CD8-positive, alpha-beta memory T cell (primary cell): ENCODE data around the gene PRSS50. TPM values are rescaled to one million over a fixed set of nuclear protein-coding genes. Genes with fewer than 3 reads are reported as not detected.

Source experiments
- CTCF ChIA-PET: fragments of 350-600 bp; sonication (Branson Sonifier 250); formaldehyde crosslinking; loops from one replicate; lab custom pipeline; 2021; ENCODE audit warnings: antibody characterized with exemption; lab: Charles Lee
- POLR2A ChIA-PET: fragments of 350-600 bp; sonication (Branson Sonifier 250); formaldehyde crosslinking; loops from one replicate; lab custom pipeline; 2021; ENCODE audit warnings: antibody characterized with exemption; lab: Charles Lee
- DNase-seq, 5 donors: peaks; one replicate each; pipeline versions ENCODE4 v3.0.0 to v3.0.0-alpha.2; 2020 to 2022; ENCODE audit warnings: mixed read lengths in 1 of 5
- H3K27ac ChIP-seq: one replicate; pipeline ENCODE4 v1.7.0; 2013; ENCODE audit warnings: low read depth, mild to moderate bottlenecking, low read length, moderate library complexity
- H3K27me3 ChIP-seq: 2 replicates; pipeline ENCODE4 v1.7.0; 2013; ENCODE audit warnings: low read length, mild to moderate bottlenecking; ENCODE audit not compliant: insufficient read depth, poor library complexity, severe bottlenecking
- H3K36me3 ChIP-seq: 2 replicates; pipeline ENCODE4 v1.7.0; 2013; ENCODE audit warnings: mild to moderate bottlenecking, low read length, moderate library complexity; ENCODE audit not compliant: insufficient read depth
- H3K4me1 ChIP-seq: 2 replicates; pipeline ENCODE4 v1.7.0; 2013; ENCODE audit warnings: mild to moderate bottlenecking, low read length, moderate library complexity; ENCODE audit not compliant: insufficient read depth
- H3K4me3 ChIP-seq: 2 replicates; pipeline ENCODE4 v1.7.0; 2013; ENCODE audit warnings: mild to moderate bottlenecking, low read length
- H3K9me3 ChIP-seq: 2 replicates; pipeline ENCODE4 v1.7.0; 2013; ENCODE audit warnings: mild to moderate bottlenecking, low read length
- H3K27ac Mint-ChIP-seq, 8 donors: one replicate each; pipeline ENCODE4 v1.8.0; 2020 to 2021; ENCODE audit warnings: mixed read lengths in 8 of 8, mild to moderate bottlenecking in 6 of 8, inconsistent platforms in 3 of 8, moderate library complexity in 3 of 8
- H3K27me3 Mint-ChIP-seq, 2 donors: one replicate each; pipeline ENCODE4 v1.8.0; 2020 to 2021; ENCODE audit warnings: mixed read lengths in 2 of 2, mild to moderate bottlenecking in 1 of 2, moderate library complexity in 1 of 2
- H3K36me3 Mint-ChIP-seq, 3 donors: one replicate each; pipeline ENCODE4 v1.8.0; 2020 to 2021; ENCODE audit warnings: mixed read lengths in 3 of 3, inconsistent platforms in 1 of 3, mild to moderate bottlenecking in 1 of 3
- H3K4me1 Mint-ChIP-seq, 3 donors: one replicate each; pipeline ENCODE4 v1.8.0; 2020 to 2021; ENCODE audit warnings: mixed read lengths in 3 of 3, inconsistent platforms in 1 of 3, mild to moderate bottlenecking in 1 of 3
- H3K4me3 Mint-ChIP-seq, 7 donors: one replicate each; pipeline ENCODE4 v1.8.0; 2020 to 2021; ENCODE audit warnings: mixed read lengths in 7 of 7, mild to moderate bottlenecking in 6 of 7, moderate library complexity in 4 of 7, inconsistent platforms in 2 of 7
- H3K9me3 Mint-ChIP-seq, 5 donors: one replicate each; pipeline ENCODE4 v1.8.0; 2020 to 2022; ENCODE audit warnings: mixed read lengths in 5 of 5, mild to moderate bottlenecking in 3 of 5, moderate library complexity in 2 of 5, inconsistent platforms in 1 of 5
- polyA plus RNA-seq: library from polyadenylated mRNA; unstranded; fragments of 300-500 nt; fragmentation: Illumina TruSeq; gene quantifications from one replicate; pipeline ENCODE4 v1.2.3, GENCODE V29; 2021
- total RNA-seq, 2 experiments: library from RNA; stranded (reverse); gene quantifications; one replicate each; pipeline ENCODE4 v1.2.3, GENCODE V29; 2021

PRSS50 gene
- total and polyA plus RNA-seq, 3 experiments from 2014 or later, result 0.13 TPM; not detected in 2

- peaks cover 0 to 6% (median 0%) of the 10 kb centered on the region in 5 donors for H3K9me3 Mint-ChIP-seq
- Histone ChIP-seq H3K9me3 (no peaks in the 10 kb centered on the region), H3K4me3 (no peak overlapping the region), H3K4me1 (no peaks in the 10 kb centered on the region), H3K27ac (no peak overlapping the region), H3K36me3 (no peaks in the 10 kb centered on the region), H3K27me3 (no peaks in the 10 kb centered on the region)
- H3K27ac Mint-ChIP-seq, result no peak overlapping the region
- ChIA-PET POLR2A (no interaction called here), CTCF (no interaction called here)
- H3K4me3 Mint-ChIP-seq, result no peak overlapping the region
- H3K4me1 Mint-ChIP-seq, result no peaks in the 10 kb centered on the region
- peaks cover 23 to 42% of the 10 kb centered on the region in 2 donors for H3K27me3 Mint-ChIP-seq
- H3K36me3 Mint-ChIP-seq, result no peaks in the 10 kb centered on the region
- no peak for DNase-seq
Measured at GRCh38 chr3:46721009-46721408, 3.3 kb upstream of the PRSS50 start.

GRCh38 chr3:46719735-46720271, 2.1 kb upstream of the PRSS50 start:
- H3K9me3 Mint-ChIP-seq, result peaks cover 0 to 6% (median 0%) of the 10 kb centered on the region in 5 donors
- H3K27ac Mint-ChIP-seq, result peak overlapping the region in 1 of 8 donors; percentile 64
- no peak overlapping the region for H3K27ac ChIP-seq
- H3K4me1 ChIP-seq, result no peaks in the 10 kb centered on the region
- H3K4me3 Mint-ChIP-seq, result no peak overlapping the region
- H3K27me3 Mint-ChIP-seq, result peaks cover 23 to 31% of the 10 kb centered on the region in 2 donors
- H3K36me3 Mint-ChIP-seq, result no peaks in the 10 kb centered on the region
- H3K27me3 ChIP-seq, result no peaks in the 10 kb centered on the region
- no peaks in the 10 kb centered on the region for H3K4me1 Mint-ChIP-seq
- ChIA-PET CTCF (no interaction called here), POLR2A (no interaction called here)
- H3K36me3 ChIP-seq, result no peaks in the 10 kb centered on the region
- H3K9me3 ChIP-seq, result no peaks in the 10 kb centered on the region
- H3K4me3 ChIP-seq, result no peak overlapping the region
- no peak for DNase-seq

GRCh38 chr3:46719044-46719565, 1.4 kb upstream of the PRSS50 start:
- Histone ChIP-seq H3K4me3 (no peak overlapping the region), H3K4me1 (no peaks in the 10 kb centered on the region), H3K9me3 (no peaks in the 10 kb centered on the region), H3K36me3 (no peaks in the 10 kb centered on the region), H3K27me3 (no peaks in the 10 kb centered on the region), H3K27ac (no peak overlapping the region)
- POLR2A ChIA-PET, result no interaction called here
- CTCF ChIA-PET, result no interaction called here
- Mint-ChIP-seq H3K36me3 (no peaks in the 10 kb centered on the region), H3K27me3 (peaks cover 23 to 31% of the 10 kb centered on the region in 2 donors), H3K4me1 (no peaks in the 10 kb centered on the region), H3K4me3 (no peak overlapping the region), H3K27ac (peak overlapping the region in 1 of 8 donors; percentile 64), H3K9me3 (peaks cover 0 to 6% (median 0%) of the 10 kb centered on the region in 5 donors)
- no peak for DNase-seq

GRCh38 chr3:46716461-46717441, 918 bp downstream of the PRSS50 start:
- H3K4me1 ChIP-seq, result no peaks in the 10 kb centered on the region
- no peak for DNase-seq
- Mint-ChIP-seq H3K27ac (no peak overlapping the region), H3K4me1 (no peaks in the 10 kb centered on the region), H3K27me3 (peaks cover 19 to 29% of the 10 kb centered on the region in 2 donors), H3K36me3 (no peaks in the 10 kb centered on the region), H3K9me3 (peaks cover 0 to 6% (median 0%) of the 10 kb centered on the region in 5 donors), H3K4me3 (no peak overlapping the region)
- no peaks in the 10 kb centered on the region for H3K36me3 ChIP-seq
- CTCF ChIA-PET, result interaction anchor here (0.9 kb wide), 1 partner anchor 11 kb away, joined by 3 read pairs; no protein-coding TSS in a partner anchor
- H3K4me3 ChIP-seq, result no peak overlapping the region
- POLR2A ChIA-PET, result no interaction called here
- no peak overlapping the region for H3K27ac ChIP-seq
- no peaks in the 10 kb centered on the region for H3K27me3 ChIP-seq
- no peaks in the 10 kb centered on the region for H3K9me3 ChIP-seq

- H3K9me3 ChIP-seq, result no peaks in the 10 kb centered on the region
- no peaks in the 10 kb centered on the region for H3K4me1 ChIP-seq
- no peaks in the 10 kb centered on the region for H3K36me3 ChIP-seq
- H3K27me3 ChIP-seq, result no peaks in the 10 kb centered on the region
- no peak overlapping the region for H3K27ac Mint-ChIP-seq
- no peaks in the 10 kb centered on the region for H3K4me1 Mint-ChIP-seq
- no peak overlapping the region for H3K27ac ChIP-seq
- no peaks in the 10 kb centered on the region for H3K36me3 Mint-ChIP-seq
- peaks cover 0 to 2% (median 0%) of the 10 kb centered on the region in 5 donors for H3K9me3 Mint-ChIP-seq
- H3K27me3 Mint-ChIP-seq, result peaks cover 17 to 19% of the 10 kb centered on the region in 2 donors
- ChIA-PET CTCF (interaction anchor here (0.9 to 1.1 kb wide), 2 partner anchors 10 to 194 kb away, joined by 3 read pairs; no protein-coding TSS in a partner anchor), POLR2A (no interaction called here)
- H3K4me3 ChIP-seq, result no peak overlapping the region
- no peak overlapping the region for H3K4me3 Mint-ChIP-seq
- no peak for DNase-seq
Measured at GRCh38 chr3:46715507-46716175, 2.0 kb downstream of the PRSS50 start.

GRCh38 chr3:46714728-46715506, 2.8 kb downstream of the PRSS50 start:
- no peak overlapping the region for H3K4me3 Mint-ChIP-seq
- peaks cover 16 to 17% of the 10 kb centered on the region in 2 donors for H3K27me3 Mint-ChIP-seq
- POLR2A ChIA-PET, result interaction anchor here (0.6 kb wide), 1 partner anchor 44 kb away, joined by 4 read pairs; no protein-coding TSS in a partner anchor
- peaks cover 0 to 2% (median 0%) of the 10 kb centered on the region in 5 donors for H3K9me3 Mint-ChIP-seq
- Histone ChIP-seq H3K36me3 (no peaks in the 10 kb centered on the region), H3K27ac (no peak overlapping the region), H3K27me3 (no peaks in the 10 kb centered on the region), H3K4me3 (no peak overlapping the region), H3K9me3 (no peaks in the 10 kb centered on the region), H3K4me1 (no peaks in the 10 kb centered on the region)
- no peak overlapping the region for H3K27ac Mint-ChIP-seq
- CTCF ChIA-PET, result interaction anchor here (1.1 kb wide), 1 partner anchor 195 kb away, joined by 3 read pairs; no protein-coding TSS in a partner anchor
- no peaks in the 10 kb centered on the region for H3K36me3 Mint-ChIP-seq
- no peaks in the 10 kb centered on the region for H3K4me1 Mint-ChIP-seq
- DNase-seq, result no peak

- no peak for DNase-seq
- H3K9me3 Mint-ChIP-seq, result peaks cover 0 to 2% (median 0%) of the 10 kb centered on the region in 5 donors
- Histone ChIP-seq H3K36me3 (no peaks in the 10 kb centered on the region), H3K4me1 (no peaks in the 10 kb centered on the region), H3K9me3 (no peaks in the 10 kb centered on the region), H3K27me3 (no peaks in the 10 kb centered on the region), H3K4me3 (no peak overlapping the region), H3K27ac (no peak overlapping the region)
- H3K4me1 Mint-ChIP-seq, result no peaks in the 10 kb centered on the region
- POLR2A ChIA-PET, result interaction anchor here (0.6 kb wide), 1 partner anchor 45 kb away, joined by 4 read pairs; no protein-coding TSS in a partner anchor
- no peak overlapping the region for H3K4me3 Mint-ChIP-seq
- H3K27ac Mint-ChIP-seq, result peak overlapping the region in 1 of 8 donors; percentile 19
- peaks cover 10 to 12% of the 10 kb centered on the region in 2 donors for H3K27me3 Mint-ChIP-seq
- no peaks in the 10 kb centered on the region for H3K36me3 Mint-ChIP-seq
- CTCF ChIA-PET, result no interaction called here
Measured at GRCh38 chr3:46713898-46714552, 3.6 kb downstream of the PRSS50 start.
